ENCODE measurements around the gene CACNB4.
"Not testable (repeated sequence)": the region's sequence is repeated elsewhere in the genome, so short reads cannot be mapped to it uniquely, and the experiment has no call there.

Gene CACNB4

GRCh38 chr2:152098496-152099366, at the start of gene CACNB4:
CACNB4 (minus strand) TSS chr2:152099044.
- peak within 1 kb of the TSS; percentile 24 for H3K27ac ChIP-seq (ENCODE audit: low read length)
- peaks cover 21% of the 10 kb centered on the region for H3K4me1 ChIP-seq (ENCODE audit: control insufficient read depth, insufficient read depth, low read length)
- peaks cover 13 to 15% of the 10 kb centered on the region in 2 donors for H3K27me3 ChIP-seq (ENCODE audit: control insufficient read depth in 1 of 2, insufficient read depth in 2 of 2, low read length in 2 of 2)
- H3K9me3 ChIP-seq (ENCODE audit: control insufficient read depth in 2 of 2, low read length in 2 of 2) = no peaks in the 10 kb centered on the region
- H3K4me3 ChIP-seq (ENCODE audit: low read length in 2 of 2) = peak within 1 kb of the TSS; percentile 75 to 78
- H3K36me3 ChIP-seq (ENCODE audit: control insufficient read depth in 2 of 2, insufficient read depth in 2 of 2, low read length in 2 of 2) = no peaks in the 10 kb centered on the region
- peak within 1 kb of the TSS; percentile 52 to 64 for H3K9ac ChIP-seq (ENCODE audit: low read length in 2 of 2)

- H3K9ac ChIP-seq (ENCODE audit: low read length in 2 of 2) = no peak overlapping the region
- H3K4me3 ChIP-seq (ENCODE audit: low read length in 2 of 2) = no peak overlapping the region
- H3K9me3 ChIP-seq (ENCODE audit: control insufficient read depth in 2 of 2, low read length in 2 of 2) = no peaks in the 10 kb centered on the region
- no peaks in the 10 kb centered on the region for H3K27me3 ChIP-seq (ENCODE audit: control insufficient read depth in 1 of 2, insufficient read depth in 2 of 2, low read length in 2 of 2)
- no peak overlapping the region for H3K27ac ChIP-seq (ENCODE audit: low read length)
- peaks cover 0 to 12% of the 10 kb centered on the region in 2 donors for H3K36me3 ChIP-seq (ENCODE audit: control insufficient read depth in 2 of 2, insufficient read depth in 2 of 2, low read length in 2 of 2)
- no peaks in the 10 kb centered on the region for H3K4me1 ChIP-seq (ENCODE audit: control insufficient read depth, insufficient read depth, low read length)
Observed at GRCh38 chr2:152134488-152135280, 35.8 kb upstream of the CACNB4 start.

- H3K36me3 ChIP-seq (ENCODE audit: control insufficient read depth in 2 of 2, insufficient read depth in 2 of 2, low read length in 2 of 2) = peaks cover 0 to 10% of the 10 kb centered on the region in 2 donors
- H3K4me3 ChIP-seq (ENCODE audit: low read length in 2 of 2) = no peak overlapping the region
- H3K9me3 ChIP-seq (ENCODE audit: control insufficient read depth in 2 of 2, low read length in 2 of 2) = no peaks in the 10 kb centered on the region
- H3K4me1 ChIP-seq (ENCODE audit: control insufficient read depth, insufficient read depth, low read length) = no peaks in the 10 kb centered on the region
- H3K27ac ChIP-seq (ENCODE audit: low read length) = no peak overlapping the region
- no peaks in the 10 kb centered on the region for H3K27me3 ChIP-seq (ENCODE audit: control insufficient read depth in 1 of 2, insufficient read depth in 2 of 2, low read length in 2 of 2)
- H3K9ac ChIP-seq (ENCODE audit: low read length in 2 of 2) = no peak overlapping the region
Observed at GRCh38 chr2:152132306-152132705, 33.5 kb upstream of the CACNB4 start.

GRCh38 chr2:152127628-152128027, 28.8 kb upstream of the CACNB4 start:
- Histone ChIP-seq H3K9me3 (ENCODE audit: control insufficient read depth in 2 of 2, low read length in 2 of 2) (no peaks in the 10 kb centered on the region), H3K27me3 (ENCODE audit: control insufficient read depth in 1 of 2, insufficient read depth in 2 of 2, low read length in 2 of 2) (no peaks in the 10 kb centered on the region), H3K27ac (ENCODE audit: low read length) (no peak overlapping the region), H3K4me3 (ENCODE audit: low read length in 2 of 2) (no peak overlapping the region), H3K4me1 (ENCODE audit: control insufficient read depth, insufficient read depth, low read length) (no peaks in the 10 kb centered on the region), H3K36me3 (ENCODE audit: control insufficient read depth in 2 of 2, insufficient read depth in 2 of 2, low read length in 2 of 2) (peaks cover 6 to 10% of the 10 kb centered on the region in 2 donors), H3K9ac (ENCODE audit: low read length in 2 of 2) (no peak overlapping the region)

- Histone ChIP-seq H3K9me3 (ENCODE audit: control insufficient read depth in 2 of 2, low read length in 2 of 2) (no peaks in the 10 kb centered on the region), H3K27ac (ENCODE audit: low read length) (no peak overlapping the region), H3K4me3 (ENCODE audit: low read length in 2 of 2) (no peak overlapping the region), H3K4me1 (ENCODE audit: control insufficient read depth, insufficient read depth, low read length) (no peaks in the 10 kb centered on the region), H3K27me3 (ENCODE audit: control insufficient read depth in 1 of 2, insufficient read depth in 2 of 2, low read length in 2 of 2) (no peaks in the 10 kb centered on the region), H3K36me3 (ENCODE audit: control insufficient read depth in 2 of 2, insufficient read depth in 2 of 2, low read length in 2 of 2) (peaks cover 6 to 8% of the 10 kb centered on the region in 2 donors), H3K9ac (ENCODE audit: low read length in 2 of 2) (no peak overlapping the region)
Observed at GRCh38 chr2:152126664-152127063, 27.8 kb upstream of the CACNB4 start.

- Histone ChIP-seq H3K9me3 (ENCODE audit: control insufficient read depth in 2 of 2, low read length in 2 of 2) (no peaks in the 10 kb centered on the region), H3K4me3 (ENCODE audit: low read length in 2 of 2) (no peak overlapping the region), H3K27me3 (ENCODE audit: control insufficient read depth in 1 of 2, insufficient read depth in 2 of 2, low read length in 2 of 2) (no peaks in the 10 kb centered on the region), H3K9ac (ENCODE audit: low read length in 2 of 2) (no peak overlapping the region), H3K36me3 (ENCODE audit: control insufficient read depth in 2 of 2, insufficient read depth in 2 of 2, low read length in 2 of 2) (peaks cover 5 to 12% of the 10 kb centered on the region in 2 donors), H3K27ac (ENCODE audit: low read length) (no peak overlapping the region), H3K4me1 (ENCODE audit: control insufficient read depth, insufficient read depth, low read length) (no peaks in the 10 kb centered on the region)
Observed at GRCh38 chr2:152122161-152122560, 23.3 kb upstream of the CACNB4 start.

GRCh38 chr2:152120430-152120829, 21.6 kb upstream of the CACNB4 start:
- Histone ChIP-seq H3K4me1 (ENCODE audit: control insufficient read depth, insufficient read depth, low read length) (no peaks in the 10 kb centered on the region), H3K27me3 (ENCODE audit: control insufficient read depth in 1 of 2, insufficient read depth in 2 of 2, low read length in 2 of 2) (no peaks in the 10 kb centered on the region), H3K9ac (ENCODE audit: low read length in 2 of 2) (no peak overlapping the region), H3K9me3 (ENCODE audit: control insufficient read depth in 2 of 2, low read length in 2 of 2) (no peaks in the 10 kb centered on the region), H3K27ac (ENCODE audit: low read length) (no peak overlapping the region), H3K36me3 (ENCODE audit: control insufficient read depth in 2 of 2, insufficient read depth in 2 of 2, low read length in 2 of 2) (peaks cover 2 to 11% of the 10 kb centered on the region in 2 donors), H3K4me3 (ENCODE audit: low read length in 2 of 2) (no peak overlapping the region)

GRCh38 chr2:152115952-152116351, 17.1 kb upstream of the CACNB4 start:
- Histone ChIP-seq H3K36me3 (ENCODE audit: control insufficient read depth in 2 of 2, insufficient read depth in 2 of 2, low read length in 2 of 2) (peaks cover 0 to 3% of the 10 kb centered on the region in 2 donors), H3K9ac (ENCODE audit: low read length in 2 of 2) (no peak overlapping the region), H3K27me3 (ENCODE audit: control insufficient read depth in 1 of 2, insufficient read depth in 2 of 2, low read length in 2 of 2) (no peaks in the 10 kb centered on the region), H3K27ac (ENCODE audit: low read length) (no peak overlapping the region), H3K4me3 (ENCODE audit: low read length in 2 of 2) (no peak overlapping the region), H3K4me1 (ENCODE audit: control insufficient read depth, insufficient read depth, low read length) (no peaks in the 10 kb centered on the region), H3K9me3 (ENCODE audit: control insufficient read depth in 2 of 2, low read length in 2 of 2) (no peaks in the 10 kb centered on the region)

- Histone ChIP-seq H3K27me3 (ENCODE audit: control insufficient read depth in 1 of 2, insufficient read depth in 2 of 2, low read length in 2 of 2) (no peaks in the 10 kb centered on the region), H3K4me1 (ENCODE audit: control insufficient read depth, insufficient read depth, low read length) (no peaks in the 10 kb centered on the region), H3K27ac (ENCODE audit: low read length) (no peak overlapping the region), H3K9me3 (ENCODE audit: control insufficient read depth in 2 of 2, low read length in 2 of 2) (no peaks in the 10 kb centered on the region), H3K4me3 (ENCODE audit: low read length in 2 of 2) (no peak overlapping the region), H3K36me3 (ENCODE audit: control insufficient read depth in 2 of 2, insufficient read depth in 2 of 2, low read length in 2 of 2) (no peaks in the 10 kb centered on the region), H3K9ac (ENCODE audit: low read length in 2 of 2) (no peak overlapping the region)
Observed at GRCh38 chr2:152114366-152114765, 15.5 kb upstream of the CACNB4 start.

- H3K27ac ChIP-seq (ENCODE audit: low read length); H3K9me3 ChIP-seq (ENCODE audit: control insufficient read depth in 2 of 2, low read length in 2 of 2): not testable (repeated sequence)
Observed at GRCh38 chr2:152107140-152107539, 8.3 kb upstream of the CACNB4 start.

More at GRCh38 chr2:152107140-152107539, 8.3 kb upstream of the CACNB4 start:
- not testable (repeated sequence) for H3K36me3 ChIP-seq (ENCODE audit: control insufficient read depth in 2 of 2, insufficient read depth in 2 of 2, low read length in 2 of 2); H3K4me3 ChIP-seq (ENCODE audit: low read length in 2 of 2); H3K27me3 ChIP-seq (ENCODE audit: control insufficient read depth in 1 of 2, insufficient read depth in 2 of 2, low read length in 2 of 2); H3K9ac ChIP-seq (ENCODE audit: low read length in 2 of 2); H3K4me1 ChIP-seq (ENCODE audit: control insufficient read depth, insufficient read depth, low read length)
